HepG2 (cell line): ENCODE measurements around the gene DOCK9.

Experiments used
- HOXD1 ChIP-seq: sonication (generic); formaldehyde crosslinking; IDR thresholded peaks from 2 replicates; pipeline ENCODE4 v1.5.0; 2020; ENCODE audit warnings: missing genetic modification reagents
- MAFK ChIP-seq, 2 experiments: IDR thresholded peaks in 1 of 2; conservative IDR thresholded peaks in 1 of 2; 2 replicates each; pipeline ENCODE4 v1.6.1; 2011; ENCODE audit warnings: improper control_type of control experiment in 2 of 2, low read length in 2 of 2
- POLR2G ChIP-seq: fragments of 200-400 bp; formaldehyde crosslinking; IDR thresholded peaks from 2 replicates; pipeline ENCODE4 v1.6.1; 2018; ENCODE audit warnings: mild to moderate bottlenecking, low read depth, low read length, moderate library complexity
- SMARCC2 ChIP-seq: fragments of 450-650 bp; IDR thresholded peaks from 2 replicates; pipeline ENCODE4 v1.6.1; 2017; ENCODE audit warnings: antibody characterized with exemption, mild to moderate bottlenecking
- ZNF207 ChIP-seq: fragments of 450-650 bp; IDR thresholded peaks from 2 replicates; pipeline ENCODE4 v1.6.1; 2016; ENCODE audit warnings: antibody characterized with exemption, borderline replicate concordance
- ZNF235 ChIP-seq: sonication (generic); formaldehyde crosslinking; IDR thresholded peaks from 2 replicates; pipeline ENCODE4 v1.8.1; 2023; ENCODE audit warnings: mild to moderate bottlenecking, missing genetic modification reagents, borderline replicate concordance
- ZNF3 ChIP-seq: IDR thresholded peaks from 2 replicates; pipeline ENCODE4 v1.7.0; 2017; ENCODE audit warnings: inconsistent platforms

- TF ChIP-seq ZNF3 (CRISPR knock-in tag): no peak
- TF ChIP-seq ZNF235 (CRISPR knock-in tag): no peak
- TF ChIP-seq POLR2G: no peak
- TF ChIP-seq ZNF207: no peak
- no peak for TF ChIP-seq MAFK (conservative IDR thresholded peaks at IDR 0.05 in 1 of 2, IDR thresholded peaks at IDR 0.05 in 1 of 2; ENCODE audit: low read length in 2 of 2)
- no peak for TF ChIP-seq HOXD1 (CRISPR knock-in tag)
- no peak for TF ChIP-seq SMARCC2
Measured at GRCh38 chr13:98925949-98926348, 51.9 kb downstream of the DOCK9 start.
